ACC112 (cell line): ENCODE measurements around the gene DNHD1.

ENCODE experiments used
- H2AFZ ChIP-seq: fragments of 200-600 bp; sonication (generic); one replicate; pipeline ENCODE4 v1.6.0; 2017; ENCODE audit warnings: antibody characterized with exemption, low read length; ENCODE audit not compliant: unreplicated experiment
- H3K27ac ChIP-seq: fragments of 200-600 bp; sonication (generic); 2 replicates; pipeline ENCODE4 v1.5.1; 2014; ENCODE audit warnings: low read depth, mild to moderate bottlenecking, antibody characterized with exemption, low read length, moderate library complexity
- H3K27me3 ChIP-seq: fragments of 200-600 bp; sonication (generic); 2 replicates; pipeline ENCODE4 v1.6.1; 2014; ENCODE audit warnings: mild to moderate bottlenecking, antibody characterized with exemption, low read length, moderate library complexity, mixed read lengths; ENCODE audit not compliant: insufficient read depth
- H3K36me3 ChIP-seq: fragments of 200-600 bp; sonication (generic); 2 replicates; pipeline ENCODE4 v1.6.1; 2016; ENCODE audit warnings: mild to moderate bottlenecking, antibody characterized with exemption, low read length, moderate library complexity, mixed read lengths; ENCODE audit not compliant: insufficient read depth
- H3K4me1 ChIP-seq: fragments of 200-600 bp; sonication (generic); one replicate; pipeline ENCODE4 v1.6.1; 2016; ENCODE audit warnings: low read length, mixed read lengths; ENCODE audit not compliant: insufficient read depth, unreplicated experiment, control insufficient read depth
- H3K4me3 ChIP-seq: fragments of 200-600 bp; sonication (generic); 2 replicates; pipeline ENCODE4 v1.5.1; 2014; ENCODE audit warnings: mild to moderate bottlenecking, low read depth, low read length
- H3K79me2 ChIP-seq: fragments of 200-600 bp; sonication (generic); one replicate; pipeline ENCODE4 v1.6.0; 2016; ENCODE audit warnings: low read length; ENCODE audit not compliant: control insufficient read depth, unreplicated experiment, insufficient read depth

Gene DNHD1

DNA sequence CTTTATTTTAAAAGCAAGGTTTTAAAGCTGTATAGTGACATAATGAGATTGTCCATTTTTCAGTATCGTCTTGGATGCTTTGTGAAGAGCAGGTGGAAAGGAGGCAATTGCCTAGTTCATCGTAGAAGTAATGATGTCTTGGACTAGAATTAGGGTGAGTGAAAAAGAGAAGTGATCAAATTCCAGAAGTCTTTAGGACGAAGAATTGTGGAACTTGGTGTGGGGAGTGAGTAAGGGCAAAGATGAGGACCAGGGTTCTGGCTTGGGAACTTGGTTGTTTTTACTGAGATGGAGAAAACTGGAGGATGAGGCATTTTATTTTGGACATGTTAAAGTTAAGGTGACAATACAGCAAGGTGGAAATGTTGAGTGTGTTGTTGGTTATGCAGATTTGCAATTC lies 107.7 kb downstream of the DNHD1 start:
- H2AFZ ChIP-seq, result no peak overlapping the region
- H3K4me1 ChIP-seq, result peaks cover 48% of the 10 kb centered on the region
- no peaks in the 10 kb centered on the region for H3K27me3 ChIP-seq
- H3K4me3 ChIP-seq, result peak overlapping the region; percentile 84
- H3K27ac ChIP-seq, result peak overlapping the region; percentile 85
- H3K36me3 ChIP-seq, result peaks cover 30% of the 10 kb centered on the region; the same call in 1 of the 2 replicates
- peaks cover 96% of the 10 kb centered on the region for H3K79me2 ChIP-seq

DNA sequence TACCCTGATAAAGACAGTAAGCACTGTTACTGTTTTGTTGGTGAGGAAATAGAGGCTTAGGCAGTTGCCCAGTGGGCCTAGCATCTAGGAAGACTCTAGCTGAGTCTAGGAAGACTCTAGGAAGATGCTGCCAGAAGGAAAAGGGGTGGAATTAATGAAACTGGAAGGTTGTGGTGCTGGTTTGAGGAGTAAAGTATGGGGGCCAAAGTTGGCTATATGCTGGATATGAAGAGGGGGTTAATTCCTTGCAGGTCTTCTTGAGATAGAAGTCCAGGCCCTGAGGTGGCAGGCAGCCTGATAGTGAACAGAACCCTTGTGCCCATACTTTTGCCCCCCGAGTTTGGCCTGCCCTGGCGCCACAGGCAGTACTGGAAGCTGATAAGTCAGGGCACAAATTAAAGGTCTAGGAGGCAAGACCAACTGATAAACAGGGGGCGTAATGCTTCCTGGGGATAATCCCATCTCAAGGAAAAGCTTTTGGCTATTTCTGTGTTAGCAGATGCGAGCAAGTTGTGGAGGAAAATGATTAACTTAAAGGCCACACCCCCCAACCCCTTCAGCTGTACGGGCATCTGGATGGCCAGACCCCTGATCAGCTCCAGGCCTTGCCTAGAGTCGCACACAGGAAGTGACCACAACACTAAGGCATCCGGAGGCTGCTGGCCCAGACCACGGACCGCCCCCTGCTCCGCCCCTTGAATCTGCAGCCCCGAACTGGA lies 109.5 kb downstream of the DNHD1 start:
- Histone ChIP-seq H3K36me3 (peaks cover 25% of the 10 kb centered on the region; the same call in 1 of the 2 replicates), H3K79me2 (peaks cover 91% of the 10 kb centered on the region), H3K4me1 (peaks cover 55% of the 10 kb centered on the region), H3K4me3 (peak overlapping the region; percentile 84), H3K27ac (peak overlapping the region; percentile 85), H3K27me3 (no peaks in the 10 kb centered on the region), H2AFZ (peak overlapping the region; percentile 39)

GRCh38 chr11:6607190-6607795 lies 110.2 kb downstream of the DNHD1 start:
- no peak overlapping the region for H2AFZ ChIP-seq
- no peaks in the 10 kb centered on the region for H3K27me3 ChIP-seq
- H3K36me3 ChIP-seq, result peaks cover 25% of the 10 kb centered on the region; the same call in 1 of the 2 replicates
- peaks cover 48% of the 10 kb centered on the region for H3K4me1 ChIP-seq
- peaks cover 85% of the 10 kb centered on the region for H3K79me2 ChIP-seq
- H3K4me3 ChIP-seq, result peak overlapping the region; percentile 56
- peak overlapping the region; percentile 85 for H3K27ac ChIP-seq

DNA sequence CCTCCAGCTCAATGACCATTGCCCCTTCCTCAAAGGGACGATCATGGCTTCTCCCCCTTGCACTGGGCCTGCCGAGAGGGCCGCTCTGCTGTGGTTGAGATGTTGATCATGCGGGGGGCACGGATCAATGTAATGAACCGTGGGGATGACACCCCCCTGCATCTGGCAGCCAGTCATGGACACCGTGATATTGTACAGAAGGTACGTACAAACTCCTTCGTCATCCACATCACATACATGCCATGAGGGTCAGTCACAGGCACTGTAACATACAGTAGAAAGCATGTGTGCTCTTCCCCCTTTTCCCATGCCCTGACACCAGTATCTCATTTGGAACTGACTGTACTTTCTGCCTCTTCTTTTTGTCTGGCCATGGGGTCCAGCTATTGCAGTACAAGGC lies 110.9 kb downstream of the DNHD1 start:
- peaks cover 78% of the 10 kb centered on the region for H3K79me2 ChIP-seq
- H3K36me3 ChIP-seq, result peaks cover 25% of the 10 kb centered on the region; the same call in 1 of the 2 replicates
- H3K27me3 ChIP-seq, result no peaks in the 10 kb centered on the region
- H3K4me1 ChIP-seq, result peaks cover 52% of the 10 kb centered on the region
- no peak overlapping the region for H2AFZ ChIP-seq
- no peak overlapping the region for H3K4me3 ChIP-seq
- H3K27ac ChIP-seq, result peak overlapping the region; percentile 85

DNA sequence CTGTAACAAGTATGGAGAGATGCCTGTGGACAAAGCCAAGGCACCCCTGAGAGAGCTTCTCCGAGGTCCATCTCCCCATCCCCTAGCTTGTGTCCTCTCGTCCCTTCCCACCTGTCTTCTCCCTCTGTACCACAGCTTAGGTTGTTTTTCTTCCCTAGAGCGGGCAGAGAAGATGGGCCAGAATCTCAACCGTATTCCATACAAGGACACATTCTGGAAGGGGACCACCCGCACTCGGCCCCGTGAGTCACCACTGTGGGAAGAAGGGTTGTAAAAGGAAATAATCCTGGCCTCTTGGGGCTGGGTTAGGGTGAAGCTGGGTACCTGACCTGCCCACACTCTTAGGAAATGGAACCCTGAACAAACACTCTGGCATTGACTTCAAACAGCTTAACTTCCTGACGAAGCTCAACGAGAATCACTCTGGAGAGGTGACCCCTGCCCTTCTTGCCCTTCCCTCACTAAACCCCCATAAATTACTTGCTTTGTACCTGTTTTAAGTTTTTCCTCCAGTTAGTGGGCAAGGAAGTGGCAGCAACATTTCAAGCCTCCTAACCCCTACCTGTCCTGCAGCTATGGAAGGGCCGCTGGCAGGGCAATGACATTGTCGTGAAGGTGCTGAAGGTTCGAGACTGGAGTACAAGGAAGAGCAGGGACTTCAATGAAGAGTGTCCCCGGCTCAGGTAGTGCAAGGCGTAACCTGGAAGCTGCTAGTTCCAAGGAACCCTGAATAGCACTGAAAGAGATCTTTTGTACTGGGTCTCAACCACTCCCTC lies 111.8 kb downstream of the DNHD1 start:
- H3K27ac ChIP-seq, result peak overlapping the region; percentile 11; the same call in 1 of the 2 replicates
- peaks cover 57% of the 10 kb centered on the region for H3K4me1 ChIP-seq
- no peak overlapping the region for H3K4me3 ChIP-seq
- no peaks in the 10 kb centered on the region for H3K27me3 ChIP-seq
- peaks cover 73% of the 10 kb centered on the region for H3K79me2 ChIP-seq
- peaks cover 30% of the 10 kb centered on the region; the same call in 1 of the 2 replicates for H3K36me3 ChIP-seq
- no peak overlapping the region for H2AFZ ChIP-seq

DNA sequence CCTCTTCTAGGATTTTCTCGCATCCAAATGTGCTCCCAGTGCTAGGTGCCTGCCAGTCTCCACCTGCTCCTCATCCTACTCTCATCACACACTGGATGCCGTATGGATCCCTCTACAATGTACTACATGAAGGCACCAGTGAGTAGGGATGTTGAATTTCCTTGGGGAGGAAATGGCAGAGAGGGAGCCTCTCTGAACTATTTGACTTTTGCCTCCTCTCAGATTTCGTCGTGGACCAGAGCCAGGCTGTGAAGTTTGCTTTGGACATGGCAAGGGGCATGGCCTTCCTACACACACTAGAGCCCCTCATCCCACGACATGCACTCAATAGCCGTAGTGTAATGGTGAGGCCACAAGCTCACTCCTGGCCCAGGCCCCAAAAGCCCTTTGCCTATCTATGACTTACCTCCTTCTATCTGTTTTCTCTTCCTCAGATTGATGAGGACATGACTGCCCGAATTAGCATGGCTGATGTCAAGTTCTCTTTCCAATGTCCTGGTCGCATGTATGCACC lies 112.5 kb downstream of the DNHD1 start:
- Histone ChIP-seq H3K36me3 (peaks cover 34% of the 10 kb centered on the region; the same call in 1 of the 2 replicates), H3K79me2 (peaks cover 67% of the 10 kb centered on the region), H3K4me3 (no peak overlapping the region; the same call in 1 of the 2 replicates), H2AFZ (no peak overlapping the region), H3K4me1 (peaks cover 57% of the 10 kb centered on the region), H3K27ac (no peak overlapping the region), H3K27me3 (no peaks in the 10 kb centered on the region)

GRCh38 chr11:6610591-6610990 lies 113.5 kb downstream of the DNHD1 start:
- Histone ChIP-seq H2AFZ (no peak overlapping the region), H3K4me3 (peak overlapping the region; percentile 82), H3K79me2 (peaks cover 56% of the 10 kb centered on the region), H3K36me3 (peaks cover 40% of the 10 kb centered on the region; the same call in 1 of the 2 replicates), H3K27me3 (no peaks in the 10 kb centered on the region), H3K4me1 (peaks cover 55% of the 10 kb centered on the region), H3K27ac (no peak overlapping the region)

DNA sequence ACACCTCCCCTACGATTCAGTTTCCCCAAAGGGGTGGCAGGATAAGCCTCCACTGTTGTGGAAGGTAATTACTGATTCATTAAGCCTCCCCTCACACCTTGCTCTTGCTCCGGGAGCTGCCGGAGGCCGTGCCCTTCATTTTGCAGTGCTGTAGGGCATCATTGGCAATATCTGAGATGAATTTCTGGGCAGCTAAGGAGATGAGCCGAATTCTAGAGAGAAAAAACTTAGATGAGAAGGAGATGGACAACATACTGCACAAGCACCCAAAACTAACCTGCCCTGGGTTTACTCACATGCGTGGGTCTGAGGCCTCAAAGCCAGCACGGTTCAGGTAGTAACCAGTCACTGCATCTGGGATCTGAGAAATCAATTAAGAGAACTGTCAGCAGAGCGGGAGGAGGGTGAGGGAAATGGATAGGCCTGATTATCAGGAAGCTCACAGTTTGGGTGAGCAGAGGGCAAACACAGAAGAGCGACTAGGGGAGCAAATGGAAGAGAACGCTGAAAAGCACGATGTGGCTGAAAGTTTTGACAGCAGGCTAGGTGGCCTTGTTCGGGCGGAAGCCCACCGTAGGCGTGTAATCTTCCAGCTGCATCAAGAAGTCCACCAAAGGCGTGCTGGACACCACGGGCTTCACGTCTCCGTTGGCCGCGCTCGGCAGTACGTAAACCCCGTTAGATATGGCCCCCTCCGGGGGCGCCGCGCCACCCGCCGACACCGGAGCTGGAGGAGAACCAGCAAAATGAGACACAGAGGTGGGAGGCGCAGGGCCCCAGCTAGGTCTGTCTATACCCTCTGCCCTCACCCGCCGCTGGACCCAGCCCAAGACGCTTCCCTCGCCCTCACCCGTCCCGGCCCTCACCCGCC lies 114.2 kb downstream of the DNHD1 start:
- Histone ChIP-seq H3K27me3 (no peaks in the 10 kb centered on the region), H3K4me3 (peak overlapping the region; percentile 82), H3K36me3 (peaks cover 45% of the 10 kb centered on the region; the same call in 1 of the 2 replicates), H3K27ac (peak overlapping the region; percentile 90), H2AFZ (no peak overlapping the region), H3K4me1 (peaks cover 52% of the 10 kb centered on the region), H3K79me2 (peaks cover 49% of the 10 kb centered on the region)

DNA sequence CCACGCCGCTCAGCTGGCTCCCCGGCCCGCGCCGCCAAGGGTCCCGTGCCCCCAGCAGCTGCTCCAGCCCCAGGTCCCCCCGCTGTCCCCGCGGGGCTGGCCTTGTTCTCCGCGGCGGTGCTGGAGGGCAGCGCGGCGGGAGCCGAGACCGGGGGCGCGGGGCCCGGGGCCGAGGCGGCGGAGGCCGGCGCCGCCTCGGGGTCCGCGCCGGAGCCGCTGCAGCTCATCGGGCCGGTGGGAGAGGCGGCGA lies 114.8 kb downstream of the DNHD1 start:
- peak overlapping the region; percentile 82 for H3K4me3 ChIP-seq
- H2AFZ ChIP-seq, result no peak overlapping the region
- peaks cover 48% of the 10 kb centered on the region for H3K79me2 ChIP-seq
- peak overlapping the region; percentile 90 for H3K27ac ChIP-seq
- H3K36me3 ChIP-seq, result peaks cover 45% of the 10 kb centered on the region; the same call in 1 of the 2 replicates
- H3K27me3 ChIP-seq, result no peaks in the 10 kb centered on the region
- H3K4me1 ChIP-seq, result peaks cover 52% of the 10 kb centered on the region
